Measurements from ENCODE around the gene ANXA1.
A peak's percentile ranks its signal among the peaks of the same experiment; 100 is the strongest.

Gene ANXA1

GRCh38 chr9:73151653-73152542 lies at the start of gene ANXA1:
Gene ANXA1 (plus strand): TSS chr9:73151865. CDS start chr9:73158536, 6,671 bp downstream.
- DNase-seq = peak; percentile 90

- no peak for DNase-seq
These were observed 47.3 kb upstream of the ANXA1 start for GRCh38 chr9:73104342-73104741.

- DNase-seq = no peak
These were observed 46.7 kb upstream of the ANXA1 start for GRCh38 chr9:73104921-73105320.

GRCh38 chr9:73107489-73108069 lies 44.1 kb upstream of the ANXA1 start:
- DNase-seq = peak; percentile 76

- no peak for DNase-seq
These were observed 37.6 kb upstream of the ANXA1 start for GRCh38 chr9:73114058-73114457.

GRCh38 chr9:73114958-73115357 lies 36.7 kb upstream of the ANXA1 start:
- DNase-seq = no peak

- no peak for DNase-seq
These were observed 35.6 kb upstream of the ANXA1 start for GRCh38 chr9:73116031-73116430.

GRCh38 chr9:73116880-73117279 lies 34.8 kb upstream of the ANXA1 start:
- DNase-seq = no peak

- no peak for DNase-seq
These were observed 33.4 kb upstream of the ANXA1 start for GRCh38 chr9:73118286-73118685.

GRCh38 chr9:73118898-73119554 lies 32.6 kb upstream of the ANXA1 start:
- DNase-seq = no peak

GRCh38 chr9:73121375-73121935 lies 30.2 kb upstream of the ANXA1 start:
- DNase-seq = no peak

- no peak for DNase-seq
These were observed 26.0 kb upstream of the ANXA1 start for GRCh38 chr9:73125651-73126050.

GRCh38 chr9:73129941-73130685 lies 21.6 kb upstream of the ANXA1 start:
- DNase-seq = no peak

GRCh38 chr9:73131461-73131860 lies 20.2 kb upstream of the ANXA1 start:
- no peak for DNase-seq

GRCh38 chr9:73132034-73132776 lies 19.5 kb upstream of the ANXA1 start:
- peak; percentile 91 for DNase-seq

GRCh38 chr9:73133022-73133651 lies 18.5 kb upstream of the ANXA1 start:
- DNase-seq = peak; percentile 28

GRCh38 chr9:73133921-73134407 lies 17.7 kb upstream of the ANXA1 start:
- DNase-seq = no peak

- no peak for DNase-seq
These were observed 16.3 kb upstream of the ANXA1 start for GRCh38 chr9:73135394-73135793.

GRCh38 chr9:73137286-73137899 lies 14.3 kb upstream of the ANXA1 start:
- no peak for DNase-seq

- DNase-seq = no peak
These were observed 13.8 kb upstream of the ANXA1 start for GRCh38 chr9:73137914-73138313.

GRCh38 chr9:73138516-73138915 lies 13.1 kb upstream of the ANXA1 start:
- no peak for DNase-seq

Data from CD4-positive, alpha-beta T cell treated with Interleukin-21 for 1 hour (primary cell).